ENCODE measurements around the gene PARL. TPM values are rescaled to one million over a fixed set of nuclear protein-coding genes. Genes with fewer than 3 reads are reported as not detected.
A peak's percentile ranks its signal among the peaks of the same experiment; 100 is the strongest.
"Not testable (repeated sequence)": the region's sequence is repeated elsewhere in the genome, so short reads cannot be mapped to it uniquely, and the experiment has no call there.

PARL gene
- total RNA-seq, 1 donor from 2014 or later, result 91.4 TPM

GRCh38 chr3:183794452-183794851, 90.2 kb downstream of the PARL start:
- Mint-ChIP-seq H3K27ac (peak overlapping the region; percentile 64), H3K27me3 (no peaks in the 10 kb centered on the region), H3K4me1 (peaks cover 5% of the 10 kb centered on the region), H3K36me3 (ENCODE audit: low read depth) (peaks cover 63% of the 10 kb centered on the region), H3K4me3 (no peak overlapping the region), H3K9me3 (no peaks in the 10 kb centered on the region)
- intact Hi-C loops (cut with micrococcal nuclease), result no loop called here
- DNase-seq, result no peak

GRCh38 chr3:183792976-183793375, 91.7 kb downstream of the PARL start:
- Mint-ChIP-seq H3K27me3 (no peaks in the 10 kb centered on the region), H3K36me3 (ENCODE audit: low read depth) (peaks cover 59% of the 10 kb centered on the region), H3K4me1 (peaks cover 9% of the 10 kb centered on the region), H3K9me3 (no peaks in the 10 kb centered on the region), H3K27ac (no peak overlapping the region), H3K4me3 (no peak overlapping the region)
- intact Hi-C loops (cut with micrococcal nuclease), result no loop called here
- DNase-seq, result no peak

GRCh38 chr3:183790700-183791099, 94.0 kb downstream of the PARL start:
- H3K27me3 Mint-ChIP-seq, result no peaks in the 10 kb centered on the region
- peaks cover 63% of the 10 kb centered on the region for H3K36me3 Mint-ChIP-seq (ENCODE audit: low read depth)
- no peaks in the 10 kb centered on the region for H3K9me3 Mint-ChIP-seq
- no peak overlapping the region for H3K27ac Mint-ChIP-seq
- no peak for DNase-seq
- intact Hi-C loops (cut with micrococcal nuclease), result no loop called here
- no peak overlapping the region for H3K4me3 Mint-ChIP-seq
- peaks cover 10% of the 10 kb centered on the region for H3K4me1 Mint-ChIP-seq

- Mint-ChIP-seq H3K4me3 (no peak overlapping the region), H3K36me3 (ENCODE audit: low read depth) (peaks cover 63% of the 10 kb centered on the region), H3K27ac (peak overlapping the region; percentile 38), H3K27me3 (no peaks in the 10 kb centered on the region), H3K9me3 (no peaks in the 10 kb centered on the region), H3K4me1 (peaks cover 10% of the 10 kb centered on the region)
- no peak for DNase-seq
- intact Hi-C loops (cut with micrococcal nuclease), result no loop called here
Measured at GRCh38 chr3:183789826-183790225, 94.9 kb downstream of the PARL start.

GRCh38 chr3:183784503-183784902, 100.2 kb downstream of the PARL start:
- H3K4me3 Mint-ChIP-seq; H3K27me3 Mint-ChIP-seq; H3K4me1 Mint-ChIP-seq; DNase-seq; intact Hi-C loops (cut with micrococcal nuclease); H3K27ac Mint-ChIP-seq; H3K9me3 Mint-ChIP-seq: not testable (repeated sequence)
- peaks cover 64% of the 10 kb centered on the region for H3K36me3 Mint-ChIP-seq (ENCODE audit: low read depth)

- intact Hi-C loops (cut with micrococcal nuclease), result no loop called here
- Mint-ChIP-seq H3K27ac (no peak overlapping the region), H3K36me3 (ENCODE audit: low read depth) (peaks cover 68% of the 10 kb centered on the region), H3K27me3 (no peaks in the 10 kb centered on the region), H3K4me1 (peaks cover 2% of the 10 kb centered on the region), H3K4me3 (no peak overlapping the region), H3K9me3 (no peaks in the 10 kb centered on the region)
- no peak for DNase-seq
Measured at GRCh38 chr3:183782576-183783276, 102.0 kb downstream of the PARL start.

GRCh38 chr3:183781246-183781645, 103.4 kb downstream of the PARL start:
- no peak for DNase-seq

GRCh38 chr3:183779896-183780465, 104.7 kb downstream of the PARL start:
- Mint-ChIP-seq H3K4me1 (peaks cover 4% of the 10 kb centered on the region), H3K27ac (no peak overlapping the region), H3K4me3 (no peak overlapping the region), H3K9me3 (no peaks in the 10 kb centered on the region), H3K27me3 (no peaks in the 10 kb centered on the region), H3K36me3 (ENCODE audit: low read depth) (peaks cover 65% of the 10 kb centered on the region)
- DNase-seq, result no peak
- intact Hi-C loops (cut with micrococcal nuclease), result no loop called here

More at GRCh38 chr3:183781246-183781645, 103.4 kb downstream of the PARL start:
- Mint-ChIP-seq H3K4me1 (peaks cover 2% of the 10 kb centered on the region), H3K4me3 (no peak overlapping the region), H3K27me3 (no peaks in the 10 kb centered on the region), H3K27ac (no peak overlapping the region), H3K9me3 (no peaks in the 10 kb centered on the region), H3K36me3 (ENCODE audit: low read depth) (peaks cover 66% of the 10 kb centered on the region)
- intact Hi-C loops (cut with micrococcal nuclease), result no loop called here

Other genes with a start within 250 kb of the PARL start
- gene KLHL24, start 249.3 kb downstream of the PARL start, total RNA-seq, result 6.7 and 6.9 TPM in 2 replicates
- gene YEATS2, start 187.1 kb downstream of the PARL start, total RNA-seq, result 58.4 and 62.2 TPM in 2 replicates
- gene MAP6D1, start 59.3 kb downstream of the PARL start, total RNA-seq, result 1.4 and 2.1 TPM in 2 replicates
- 19.7 and 22.1 TPM in 2 replicates for gene ABCC5, start 133.0 kb upstream of the PARL start, total RNA-seq
- gene HTR3D, start 146.9 kb upstream of the PARL start, total RNA-seq, result not detected in 2 replicates
- not detected in 2 replicates for gene HTR3C, start 168.2 kb upstream of the PARL start, total RNA-seq
- not detected in 2 replicates for gene HTR3E, start 212.2 kb upstream of the PARL start, total RNA-seq